Astrocyte of the spinal cord (primary cell): ENCODE measurements around the gene FOXI1.
"Not testable (repeated sequence)": the region's sequence is repeated elsewhere in the genome, so short reads cannot be mapped to it uniquely, and the experiment has no call there.

Source experiments
- DNase-seq: peaks from one replicate; pipeline ENCODE4 v3.0.0; 2011; ENCODE audit warnings: low read depth, low spot score
- H3K4me3 ChIP-seq: 2 replicates; pipeline ENCODE4 v1.5.1; 2011; ENCODE audit warnings: low read depth, mild to moderate bottlenecking, low read length, moderate library complexity
- CTCF ChIP-seq: IDR thresholded peaks from 2 replicates; pipeline ENCODE4 v1.5.1; 2012; ENCODE audit warnings: low read depth, mild to moderate bottlenecking, low read length, inconsistent platforms
- in situ Hi-C: cut with HindIII; loops from 2 replicates; pipeline ENCODE4 v1.10.0; 2017; ENCODE audit warnings: low sequenced_read_pairs

The FOXI1 gene

DNA sequence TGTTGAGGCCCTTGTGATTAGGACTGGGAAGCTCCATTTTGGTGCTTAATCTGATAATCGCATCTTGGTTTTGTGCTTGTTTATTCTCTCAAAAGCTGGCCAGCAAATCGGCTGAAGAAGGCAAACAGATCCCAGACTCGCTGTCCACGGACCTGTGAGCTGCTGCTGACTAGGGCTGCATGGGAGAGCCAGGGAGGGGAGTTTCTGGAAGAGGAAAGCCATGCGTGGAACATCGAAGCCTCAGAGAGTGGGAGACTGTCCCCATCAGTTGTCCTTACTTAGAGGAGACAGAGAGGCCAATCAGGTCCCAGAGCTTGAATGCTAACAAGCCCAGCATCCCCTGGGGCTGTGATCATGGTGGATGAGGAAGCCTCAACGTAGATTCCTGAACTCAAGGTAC, 23.0 kb upstream of the FOXI1 start:
- no peak for TF ChIP-seq CTCF
- DNase-seq, result no peak
- in situ Hi-C loops, result no loop called here
- H3K4me3 ChIP-seq, result no peak overlapping the region

DNA sequence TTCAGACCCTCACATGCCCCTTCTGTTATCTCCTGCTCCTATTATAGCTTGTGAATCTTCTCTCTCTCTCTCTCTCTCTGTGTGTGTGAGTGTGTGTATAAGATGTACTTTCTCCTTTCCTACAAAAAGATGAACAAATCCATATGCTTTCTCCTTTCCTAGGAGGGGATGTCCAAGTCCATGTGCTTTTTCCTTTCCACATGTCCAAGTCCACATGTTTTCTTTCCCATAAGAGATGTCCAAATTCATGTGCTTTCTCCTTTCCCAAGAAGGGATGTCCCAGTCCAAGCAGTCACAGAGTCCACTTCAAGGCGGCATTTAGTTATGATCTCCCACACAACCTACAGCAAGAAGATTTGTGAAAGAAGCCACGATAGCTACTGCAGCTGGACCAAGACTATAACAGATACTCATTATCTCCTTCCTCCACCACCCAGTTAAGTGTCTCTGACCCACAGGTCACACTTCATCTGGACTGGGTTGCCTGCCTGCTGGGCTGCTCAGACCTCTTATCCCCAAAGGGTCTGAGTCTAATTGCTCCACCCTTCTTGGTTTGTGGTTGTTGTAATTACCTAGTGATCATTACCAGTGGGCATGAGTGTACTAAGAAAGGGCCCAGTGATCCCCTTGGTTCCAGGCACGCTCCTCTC, 18.4 kb upstream of the FOXI1 start:
- in situ Hi-C loops, result no loop called here
- no peak for TF ChIP-seq CTCF
- H3K4me3 ChIP-seq, result no peak overlapping the region
- DNase-seq, result no peak

- in situ Hi-C loops, result no loop called here
- no peak overlapping the region for H3K4me3 ChIP-seq
- no peak for TF ChIP-seq CTCF
Measured at GRCh38 chr5:170092455-170093101, 13.1 kb upstream of the FOXI1 start.

GRCh38 chr5:170094329-170094728, 11.4 kb upstream of the FOXI1 start:
- H3K4me3 ChIP-seq, in situ Hi-C loops, DNase-seq: not testable (repeated sequence)

More at GRCh38 chr5:170092455-170093101, 13.1 kb upstream of the FOXI1 start:
- DNase-seq, result no peak

- TF ChIP-seq CTCF, result no peak
- in situ Hi-C loops, result no loop called here
- no peak overlapping the region for H3K4me3 ChIP-seq
- no peak for DNase-seq
Measured at GRCh38 chr5:170095646-170096045, 10.1 kb upstream of the FOXI1 start.

- no peak for DNase-seq
- in situ Hi-C loops, result no loop called here
- no peak overlapping the region for H3K4me3 ChIP-seq
- TF ChIP-seq CTCF, result no peak
Measured at GRCh38 chr5:170097934-170098333, 7.8 kb upstream of the FOXI1 start.
